HEK293T (cell line): ENCODE measurements around the gene AHNAK2.

ENCODE experiments used
- BHLHE40 ChIP-seq: fragments of 450-650 bp; IDR thresholded peaks from 2 replicates; pipeline ENCODE4 v1.6.1; 2016; ENCODE audit warnings: mild to moderate bottlenecking, moderate library complexity, borderline replicate concordance
- ELF4 ChIP-seq: fragments of 450-650 bp; IDR thresholded peaks from 2 replicates; pipeline ENCODE4 v1.6.1; 2017; ENCODE audit warnings: antibody characterized with exemption
- FOXA1 ChIP-seq: fragments of 450-650 bp; IDR thresholded peaks from 2 replicates; pipeline ENCODE4 v1.6.1; 2016; ENCODE audit warnings: mild to moderate bottlenecking
- FOXK2 ChIP-seq: fragments of 450-650 bp; IDR thresholded peaks from 2 replicates; pipeline ENCODE4 v1.6.1; 2016; ENCODE audit warnings: mild to moderate bottlenecking
- FOXM1 ChIP-seq: fragments of 450-650 bp; IDR thresholded peaks from 2 replicates; pipeline ENCODE4 v1.6.1; 2017; ENCODE audit warnings: mild to moderate bottlenecking, borderline replicate concordance
- HDGF ChIP-seq: fragments of 450-650 bp; IDR thresholded peaks from 2 replicates; pipeline ENCODE4 v1.6.1; 2017; ENCODE audit warnings: antibody characterized with exemption, borderline replicate concordance
- L3MBTL2 ChIP-seq: fragments of 450-650 bp; conservative IDR thresholded peaks from 2 replicates; pipeline ENCODE4 v1.6.1; 2016; ENCODE audit warnings: mild to moderate bottlenecking
- LEF1 ChIP-seq: fragments of 450-650 bp; IDR thresholded peaks from 2 replicates; pipeline ENCODE4 v1.6.1; 2017; ENCODE audit warnings: mild to moderate bottlenecking, borderline replicate concordance
- PKNOX1 ChIP-seq: fragments of 450-650 bp; IDR thresholded peaks from 2 replicates; pipeline ENCODE4 v1.6.1; 2016
- SP1 ChIP-seq: fragments of 450-650 bp; IDR thresholded peaks from 2 replicates; pipeline ENCODE4 v1.6.1; 2017
- SUZ12 ChIP-seq: fragments of 450-650 bp; IDR thresholded peaks from 2 replicates; pipeline ENCODE4 v1.6.1; 2016; ENCODE audit warnings: mild to moderate bottlenecking
- TARDBP ChIP-seq: fragments of 450-650 bp; IDR thresholded peaks from 2 replicates; pipeline ENCODE4 v1.6.1; 2016

GRCh38 chr14:104970231-104971068 lies 7.7 kb downstream of the AHNAK2 start:
- TF ChIP-seq PKNOX1: no peak
- TF ChIP-seq FOXK2: no peak
- TF ChIP-seq SUZ12: no peak
- no peak for TF ChIP-seq FOXA1
- TF ChIP-seq HDGF: no peak
- TF ChIP-seq FOXM1: no peak
- TF ChIP-seq TARDBP: no peak
- TF ChIP-seq L3MBTL2: no peak
- no peak for TF ChIP-seq BHLHE40
- no peak for TF ChIP-seq ELF4
- TF ChIP-seq LEF1: no peak
- TF ChIP-seq SP1: no peak
